Measurements from ENCODE around the gene IL1RL2. TPM values are rescaled to one million over a fixed set of nuclear protein-coding genes. Genes with fewer than 3 reads are reported as not detected.

Gene IL1RL2
- polyA plus RNA-seq, 6 donors from 2014 or later, result not detected

DNA sequence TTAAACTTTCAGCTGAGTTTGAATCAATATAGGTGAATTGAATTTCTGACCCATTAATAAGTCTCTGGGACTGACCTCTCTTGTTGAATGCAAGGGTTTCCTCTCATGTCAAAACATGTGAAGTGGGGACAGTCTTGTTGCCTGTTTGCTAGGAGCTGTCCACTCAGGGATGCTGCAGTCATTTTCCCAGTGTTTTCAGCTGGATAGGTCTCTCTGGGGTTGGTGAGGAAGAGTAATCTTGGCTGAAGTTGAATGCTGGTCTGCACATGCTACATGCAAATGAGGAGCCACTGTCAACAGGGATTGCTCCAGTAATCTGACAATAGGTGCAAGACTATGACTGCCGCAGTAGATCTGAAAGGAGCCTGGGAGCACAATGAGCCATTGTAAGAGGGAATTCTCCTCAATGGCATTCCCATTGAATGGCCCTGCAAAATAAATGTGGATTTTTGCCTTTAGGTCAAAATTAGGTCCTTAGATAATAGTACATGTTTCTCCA, 90.4 kb downstream of the IL1RL2 start:
- peaks cover 24 to 31% (median 29%) of the 10 kb centered on the region in 3 donors for H3K27me3 Mint-ChIP-seq
- peaks cover 0 to 10% (median 4%) of the 10 kb centered on the region in 7 donors for H3K9me3 Mint-ChIP-seq
- H3K4me3 Mint-ChIP-seq, result no peak overlapping the region
- DNase-seq, result no peak
- peaks cover 0 to under 1% (median 0%) of the 10 kb centered on the region in 3 donors for H3K4me1 Mint-ChIP-seq
- no peak for ATAC-seq (ENCODE audit: low read depth in 2 of 2)
- no peak overlapping the region for H3K27ac Mint-ChIP-seq
- peaks cover 0 to 7% of the 10 kb centered on the region in 2 donors for H3K36me3 Mint-ChIP-seq

DNA sequence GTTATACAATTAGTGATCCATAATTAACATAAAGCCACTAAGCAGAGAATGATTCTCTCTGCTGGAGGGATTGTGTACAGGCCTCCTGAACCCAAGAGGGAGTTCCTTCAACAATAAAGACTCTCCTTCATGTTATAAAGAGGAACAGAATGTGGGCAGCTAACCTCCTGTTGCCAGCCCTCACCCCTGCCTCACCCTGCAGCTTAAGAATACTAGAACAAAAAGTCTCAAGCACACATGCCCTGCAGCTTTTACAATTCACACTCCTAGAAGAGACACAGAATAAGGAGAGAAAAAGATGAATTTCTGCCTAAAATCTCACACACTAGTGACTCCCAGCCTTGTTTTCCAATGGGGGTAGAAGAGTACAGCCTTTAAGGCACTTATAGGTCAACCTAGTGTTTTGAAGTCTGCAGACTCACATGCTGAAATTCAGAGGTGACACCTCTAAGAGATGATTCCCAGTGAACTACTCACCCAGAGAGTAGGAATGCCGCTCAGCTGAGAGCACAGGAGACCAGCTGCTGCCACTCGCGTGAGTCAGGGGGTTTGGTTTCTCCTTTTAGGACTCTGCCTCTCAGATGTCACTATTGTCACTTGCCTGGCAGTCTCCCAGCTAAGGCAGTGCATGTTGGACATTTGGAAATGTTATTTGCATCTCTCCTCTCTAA, 92.0 kb downstream of the IL1RL2 start:
- no peak for DNase-seq
- ATAC-seq (ENCODE audit: low read depth in 2 of 2), result no peak
- H3K27me3 Mint-ChIP-seq, result peaks cover 18 to 31% (median 23%) of the 10 kb centered on the region in 3 donors
- H3K36me3 Mint-ChIP-seq, result peaks cover 0 to 7% of the 10 kb centered on the region in 2 donors
- H3K4me3 Mint-ChIP-seq, result no peak overlapping the region
- no peaks in the 10 kb centered on the region for H3K4me1 Mint-ChIP-seq
- peaks cover 0 to 10% (median 4%) of the 10 kb centered on the region in 7 donors for H3K9me3 Mint-ChIP-seq
- H3K27ac Mint-ChIP-seq, result no peak overlapping the region

DNA sequence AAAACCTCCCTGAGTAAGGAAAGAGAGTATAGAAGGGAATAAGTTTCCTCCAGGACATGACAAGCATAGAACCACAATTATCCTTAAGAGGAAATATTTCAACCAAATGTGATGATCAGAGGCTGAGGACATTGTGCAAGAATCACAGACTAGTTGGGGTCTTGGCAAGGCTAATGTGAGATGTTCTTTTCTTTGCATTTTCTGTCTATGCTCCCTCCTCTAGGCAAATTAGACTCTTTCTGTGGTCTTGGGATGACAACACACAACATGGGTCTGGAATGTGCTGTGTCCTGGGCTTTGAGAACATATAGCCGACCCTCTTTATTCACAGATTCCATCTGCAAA, 92.5 kb downstream of the IL1RL2 start:
- H3K27me3 Mint-ChIP-seq, result peaks cover 18 to 31% (median 23%) of the 10 kb centered on the region in 3 donors
- ATAC-seq (ENCODE audit: low read depth in 2 of 2), result no peak
- H3K36me3 Mint-ChIP-seq, result peaks cover 0 to 7% of the 10 kb centered on the region in 2 donors
- no peak overlapping the region for H3K4me3 Mint-ChIP-seq
- H3K4me1 Mint-ChIP-seq, result no peaks in the 10 kb centered on the region
- DNase-seq, result no peak
- H3K9me3 Mint-ChIP-seq, result peaks cover 0 to 10% (median 4%) of the 10 kb centered on the region in 7 donors
- no peak overlapping the region for H3K27ac Mint-ChIP-seq

DNA sequence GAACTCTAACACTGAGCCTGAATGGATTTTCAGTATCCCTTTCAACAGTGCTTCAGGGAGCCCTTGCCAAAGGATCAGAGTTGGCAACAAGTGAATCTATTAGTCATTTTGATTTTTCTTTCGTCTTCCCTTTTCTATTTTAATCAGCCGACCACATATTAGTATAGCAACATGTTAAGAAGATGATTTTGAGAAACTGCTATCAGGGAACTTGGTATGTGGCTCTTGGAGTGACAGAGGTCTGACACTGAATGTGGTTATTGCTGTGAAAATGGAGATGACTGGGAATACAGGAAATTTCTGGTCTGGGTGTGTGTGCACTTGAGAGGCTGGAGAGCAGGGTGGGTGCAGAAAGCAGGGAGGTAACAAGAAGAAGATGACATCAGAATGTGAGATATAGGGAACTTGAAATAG, 95.9 kb downstream of the IL1RL2 start:
- no peak overlapping the region for H3K27ac Mint-ChIP-seq
- H3K4me3 Mint-ChIP-seq, result no peak overlapping the region
- H3K4me1 Mint-ChIP-seq, result no peaks in the 10 kb centered on the region
- no peak for DNase-seq
- peaks cover 0 to 2% (median 0%) of the 10 kb centered on the region in 7 donors for H3K9me3 Mint-ChIP-seq
- H3K36me3 Mint-ChIP-seq, result no peaks in the 10 kb centered on the region
- peaks cover 0 to 14% (median 9%) of the 10 kb centered on the region in 3 donors for H3K27me3 Mint-ChIP-seq
- no peak for ATAC-seq (ENCODE audit: low read depth in 2 of 2)

DNA sequence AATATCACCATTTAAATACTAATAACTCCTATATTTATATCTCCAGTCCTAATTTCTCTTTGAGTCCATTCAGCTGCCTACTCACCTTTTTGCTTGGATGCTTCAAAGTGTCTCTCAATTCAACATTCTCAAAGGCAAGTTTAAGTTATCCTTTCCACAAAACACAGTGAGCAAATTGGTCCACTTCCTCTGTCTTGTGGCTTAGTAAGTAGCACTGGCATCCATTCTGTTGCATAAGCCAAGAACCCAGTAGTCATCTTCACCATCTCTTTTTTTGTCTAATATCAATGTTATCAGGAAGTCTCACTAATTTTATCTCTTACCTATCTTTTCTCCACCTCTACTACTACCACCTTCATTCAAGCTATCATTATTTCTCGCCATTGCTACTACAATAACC, 97.2 kb downstream of the IL1RL2 start:
- Mint-ChIP-seq H3K27me3 (peaks cover 0 to 4% (median 0%) of the 10 kb centered on the region in 3 donors), H3K4me1 (no peaks in the 10 kb centered on the region), H3K4me3 (no peak overlapping the region), H3K27ac (no peak overlapping the region), H3K9me3 (no peaks in the 10 kb centered on the region), H3K36me3 (no peaks in the 10 kb centered on the region)
- DNase-seq (no peak), ATAC-seq (ENCODE audit: low read depth in 2 of 2) (no peak)

DNA sequence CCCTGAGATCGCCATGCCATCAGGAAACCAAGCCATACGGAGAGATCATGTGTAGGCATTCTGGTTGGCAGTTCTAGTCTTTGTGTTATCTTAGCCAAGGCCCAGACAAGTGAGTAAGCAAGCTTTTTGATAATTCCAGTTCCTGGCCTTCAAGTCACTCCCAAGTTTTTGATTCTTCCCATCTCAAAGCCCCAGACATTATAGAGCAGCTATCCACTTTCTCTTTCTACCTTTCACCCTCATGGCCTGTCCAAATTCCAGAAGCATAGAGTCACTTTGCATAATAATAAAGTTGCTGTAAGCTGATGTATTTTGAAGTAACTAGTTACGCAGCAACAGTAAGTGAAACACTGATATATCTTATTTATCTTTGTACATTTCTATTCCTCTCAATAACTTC, 97.8 kb downstream of the IL1RL2 start:
- H3K4me3 Mint-ChIP-seq, result no peak overlapping the region
- H3K36me3 Mint-ChIP-seq, result no peaks in the 10 kb centered on the region
- no peak overlapping the region for H3K27ac Mint-ChIP-seq
- DNase-seq (no peak), ATAC-seq (ENCODE audit: low read depth in 2 of 2) (no peak)
- H3K4me1 Mint-ChIP-seq, result no peaks in the 10 kb centered on the region
- no peaks in the 10 kb centered on the region for H3K9me3 Mint-ChIP-seq
- H3K27me3 Mint-ChIP-seq, result no peaks in the 10 kb centered on the region

DNA sequence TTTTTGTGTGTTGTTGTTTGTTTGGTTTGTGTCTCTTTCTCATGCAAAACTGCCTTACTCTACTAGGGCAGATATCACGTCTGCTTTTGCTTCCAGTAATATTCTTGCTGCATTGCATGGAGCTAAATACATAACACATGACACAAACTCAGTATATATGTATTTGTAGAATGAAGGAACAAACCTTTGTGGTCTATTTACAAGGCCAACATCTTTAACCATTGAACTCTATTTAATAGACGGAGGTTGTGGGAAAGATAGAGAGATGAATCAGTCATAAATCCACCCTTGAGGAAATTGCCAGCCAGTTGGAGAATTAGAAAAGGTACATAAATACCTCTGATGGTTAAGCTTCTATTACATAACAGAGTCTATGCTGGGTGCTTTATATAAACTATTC, 98.5 kb downstream of the IL1RL2 start:
- DNase-seq (no peak), ATAC-seq (ENCODE audit: low read depth in 2 of 2) (no peak)
- no peaks in the 10 kb centered on the region for H3K4me1 Mint-ChIP-seq
- H3K9me3 Mint-ChIP-seq, result no peaks in the 10 kb centered on the region
- no peaks in the 10 kb centered on the region for H3K27me3 Mint-ChIP-seq
- H3K27ac Mint-ChIP-seq, result no peak overlapping the region
- no peaks in the 10 kb centered on the region for H3K36me3 Mint-ChIP-seq
- no peak overlapping the region for H3K4me3 Mint-ChIP-seq

DNA sequence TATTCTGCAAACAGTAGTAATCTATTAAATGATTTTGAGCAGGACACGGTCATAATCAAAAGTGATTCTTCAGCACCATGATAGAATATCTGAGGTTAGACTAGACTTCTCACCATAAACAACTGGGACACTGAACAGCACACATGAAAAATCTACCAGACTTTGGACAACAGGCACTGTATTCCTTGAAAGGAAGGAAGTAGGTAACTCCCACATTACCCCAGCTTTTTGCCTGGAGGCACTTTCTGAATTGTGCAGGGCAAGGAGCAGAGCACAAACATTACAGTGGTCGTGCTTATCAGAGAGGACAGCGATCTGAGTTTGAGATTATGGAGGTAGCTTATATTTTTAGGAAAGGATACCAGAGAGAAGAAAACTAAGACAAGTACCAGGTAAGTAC, 99.2 kb downstream of the IL1RL2 start:
- ATAC-seq (ENCODE audit: low read depth in 2 of 2) (no peak), DNase-seq (no peak)
- no peak overlapping the region for H3K4me3 Mint-ChIP-seq
- H3K27ac Mint-ChIP-seq, result no peak overlapping the region
- H3K4me1 Mint-ChIP-seq, result no peaks in the 10 kb centered on the region
- peaks cover 0 to 3% (median 0%) of the 10 kb centered on the region in 3 donors for H3K27me3 Mint-ChIP-seq
- no peaks in the 10 kb centered on the region for H3K9me3 Mint-ChIP-seq
- no peaks in the 10 kb centered on the region for H3K36me3 Mint-ChIP-seq

DNA sequence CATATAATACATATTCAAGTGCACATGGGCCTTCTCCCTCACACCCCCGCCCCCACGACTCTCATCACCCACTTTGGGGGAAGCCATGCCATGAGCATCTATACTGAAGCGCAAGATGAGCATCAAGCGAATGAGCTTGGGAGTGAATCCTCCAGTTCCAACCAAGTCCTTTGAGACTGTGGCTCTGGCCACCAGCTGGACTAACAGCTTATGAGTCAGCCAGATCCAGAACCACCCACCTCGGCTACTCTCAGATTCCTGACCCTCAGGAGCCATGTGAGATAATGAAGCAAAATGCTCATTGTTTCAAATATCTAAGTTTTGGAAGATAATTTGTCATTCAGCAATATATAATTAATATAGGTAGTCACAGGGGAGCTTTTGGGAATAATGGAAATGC, 102.3 kb downstream of the IL1RL2 start:
- H3K4me1 Mint-ChIP-seq, result no peaks in the 10 kb centered on the region
- H3K4me3 Mint-ChIP-seq, result no peak overlapping the region
- H3K36me3 Mint-ChIP-seq, result no peaks in the 10 kb centered on the region
- no peak overlapping the region for H3K27ac Mint-ChIP-seq
- H3K9me3 Mint-ChIP-seq, result no peaks in the 10 kb centered on the region
- DNase-seq (no peak), ATAC-seq (ENCODE audit: low read depth in 2 of 2) (no peak)
- H3K27me3 Mint-ChIP-seq, result peaks cover 0 to 9% (median 4%) of the 10 kb centered on the region in 3 donors

Other genes with a start within 250 kb of the IL1RL2 start
- gene IL1R2, start 195.1 kb upstream of the IL1RL2 start, polyA plus RNA-seq (ENCODE audit: low read depth in 6 of 6), result under 1 TPM in 1 of 6 donors, not detected in 5; 0.70 TPM
- gene IL1R1, start 44.3 kb upstream of the IL1RL2 start, polyA plus RNA-seq (ENCODE audit: low read depth in 6 of 6), result under 1 TPM in 1 of 6 donors, not detected in 5; 0.29 TPM
- gene IL1RL1, start 124.5 kb downstream of the IL1RL2 start, polyA plus RNA-seq (ENCODE audit: low read depth in 6 of 6), result not detected
- 1 to 10 TPM in 1 of 6 donors, under 1 TPM in 4, not detected in 1; 0.15 to 1.7 (median 0.32) TPM for gene IL18R1, start 168.8 kb downstream of the IL1RL2 start, polyA plus RNA-seq (ENCODE audit: low read depth in 6 of 6)
- gene IL18RAP, start 236.1 kb downstream of the IL1RL2 start, polyA plus RNA-seq (ENCODE audit: low read depth in 6 of 6), result not detected